Upper lobe of left lung (tissue), 4 donors: ENCODE data around the gene ERF.

Source experiments
- EP300 ChIP-seq, 4 donors: sonication (generic); formaldehyde crosslinking; IDR thresholded peaks; one replicate each; pipeline ENCODE4 v1.5.1; 2017; ENCODE audit warnings: antibody characterized with exemption in 4 of 4, control low read depth in 2 of 4
- POLR2A ChIP-seq, 4 donors: fragments of 450-650 bp; IDR thresholded peaks; one replicate each; pipeline ENCODE4 v1.5.1; 2016 to 2017; ENCODE audit warnings: antibody characterized with exemption in 4 of 4, mild to moderate bottlenecking in 2 of 4
- POLR2AphosphoS5 ChIP-seq, 2 donors: sonication (generic); formaldehyde crosslinking; IDR thresholded peaks; one replicate each; pipeline ENCODE4 v1.5.1; 2017; ENCODE audit warnings: antibody characterized with exemption in 2 of 2
- TF ChIP-seq, protein P1 (sequence below), 6 experiments: fragments of 450-650 bp in 4 of 6; fragments of 200-600 bp in 2 of 6; sonication (generic) in 2 of 6; IDR thresholded peaks; one replicate each; pipeline ENCODE4 v1.5.1; 2016 to 2019; ENCODE audit warnings: antibody characterized with exemption in 6 of 6

DNA sequence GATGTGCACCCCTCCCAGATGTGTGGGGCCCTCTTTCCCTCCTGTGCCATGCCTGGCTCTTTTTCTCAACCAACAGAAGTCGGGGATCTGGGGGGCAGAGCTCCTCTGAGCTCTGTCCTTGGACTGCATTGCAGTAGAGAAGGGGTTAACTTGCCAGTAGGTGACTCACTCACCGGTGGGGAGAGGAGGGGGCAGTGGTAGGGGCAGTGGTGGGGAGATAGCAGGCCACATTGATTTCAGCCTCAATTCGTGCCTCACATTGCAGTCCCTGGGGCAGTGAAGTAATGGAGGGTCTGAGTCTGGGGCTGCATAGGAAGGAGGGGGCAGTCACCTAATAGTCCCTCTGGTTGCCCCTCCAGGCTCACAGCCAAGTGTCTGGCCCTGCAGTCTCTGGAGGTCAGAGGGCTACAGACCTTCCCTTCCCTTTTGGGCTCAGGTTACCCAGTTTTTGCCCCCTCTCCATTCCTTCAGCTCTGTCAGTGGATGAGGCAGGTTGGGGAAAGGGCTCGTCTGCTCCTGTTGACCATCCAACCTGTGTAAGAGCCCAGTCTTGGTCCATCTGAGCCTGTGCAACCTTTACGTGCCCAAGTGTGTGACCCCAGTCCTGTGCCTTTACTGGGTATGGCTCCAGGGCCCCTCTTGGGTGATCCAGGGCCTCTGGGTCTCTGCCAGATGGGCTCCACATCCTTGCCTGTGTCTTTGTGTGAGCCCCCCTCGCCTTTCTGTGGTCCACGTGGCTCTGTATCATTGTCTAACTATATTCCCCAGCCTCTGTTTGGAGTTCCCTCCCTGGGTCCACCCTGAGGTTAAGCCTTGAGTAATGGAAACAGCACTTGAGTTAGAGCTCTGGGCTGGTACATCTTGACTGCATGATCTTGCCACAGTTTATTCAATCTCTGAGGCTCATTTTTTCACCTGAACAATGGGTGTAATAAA, 27.2 kb upstream of the ERF start:
- TF ChIP-seq, protein P1, sequence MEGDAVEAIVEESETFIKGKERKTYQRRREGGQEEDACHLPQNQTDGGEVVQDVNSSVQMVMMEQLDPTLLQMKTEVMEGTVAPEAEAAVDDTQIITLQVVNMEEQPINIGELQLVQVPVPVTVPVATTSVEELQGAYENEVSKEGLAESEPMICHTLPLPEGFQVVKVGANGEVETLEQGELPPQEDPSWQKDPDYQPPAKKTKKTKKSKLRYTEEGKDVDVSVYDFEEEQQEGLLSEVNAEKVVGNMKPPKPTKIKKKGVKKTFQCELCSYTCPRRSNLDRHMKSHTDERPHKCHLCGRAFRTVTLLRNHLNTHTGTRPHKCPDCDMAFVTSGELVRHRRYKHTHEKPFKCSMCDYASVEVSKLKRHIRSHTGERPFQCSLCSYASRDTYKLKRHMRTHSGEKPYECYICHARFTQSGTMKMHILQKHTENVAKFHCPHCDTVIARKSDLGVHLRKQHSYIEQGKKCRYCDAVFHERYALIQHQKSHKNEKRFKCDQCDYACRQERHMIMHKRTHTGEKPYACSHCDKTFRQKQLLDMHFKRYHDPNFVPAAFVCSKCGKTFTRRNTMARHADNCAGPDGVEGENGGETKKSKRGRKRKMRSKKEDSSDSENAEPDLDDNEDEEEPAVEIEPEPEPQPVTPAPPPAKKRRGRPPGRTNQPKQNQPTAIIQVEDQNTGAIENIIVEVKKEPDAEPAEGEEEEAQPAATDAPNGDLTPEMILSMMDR (IDR thresholded peaks at IDR 0.05), result no peak
- TF ChIP-seq POLR2AphosphoS5 (IDR thresholded peaks at IDR 0.05) (no peak), EP300 (IDR thresholded peaks at IDR 0.05) (no peak), POLR2A (IDR thresholded peaks at IDR 0.05) (no peak)
